Thymus (tissue), 11 donors: ENCODE data around the gene ZDHHC9. TPM values are rescaled to one million over a fixed set of nuclear protein-coding genes. Genes with fewer than 3 reads are reported as not detected.
A peak's percentile ranks its signal among the peaks of the same experiment; 100 is the strongest.

ENCODE experiments used
- DNase-seq, 9 donors: peaks; one replicate each; pipeline ENCODE4 v3.0.0-alpha.2; 2013; ENCODE audit warnings: low spot score in 9 of 9, low read depth in 6 of 9, missing footprints in 1 of 9
- H3K27ac ChIP-seq, 2 donors: one replicate each; pipeline ENCODE4 v1.5.1; 2013; ENCODE audit warnings: control low read depth in 1 of 2, low read depth in 1 of 2, low read length in 1 of 2, mild to moderate bottlenecking in 1 of 2, moderate library complexity in 1 of 2
- H3K27me3 ChIP-seq, 2 donors: one replicate each; pipeline ENCODE4 v1.5.1; 2013; ENCODE audit warnings: low read length in 1 of 2; ENCODE audit not compliant: control insufficient read depth in 2 of 2, insufficient read depth in 1 of 2
- H3K36me3 ChIP-seq, 2 donors: one replicate each; pipeline ENCODE4 v1.5.1; 2013; ENCODE audit warnings: low read length in 1 of 2, mild to moderate bottlenecking in 1 of 2, moderate library complexity in 1 of 2; ENCODE audit not compliant: control insufficient read depth in 2 of 2, insufficient read depth in 2 of 2
- H3K4me1 ChIP-seq, 2 donors: one replicate each; pipeline ENCODE4 v1.5.1; 2013; ENCODE audit warnings: low read length in 2 of 2; ENCODE audit not compliant: control insufficient read depth in 2 of 2, insufficient read depth in 2 of 2
- H3K4me3 ChIP-seq, 2 donors: one replicate each; pipeline ENCODE4 v1.5.1; 2013; ENCODE audit warnings: low read length in 2 of 2, control low read depth in 1 of 2, mild to moderate bottlenecking in 1 of 2
- H3K9me3 ChIP-seq, 2 donors: one replicate each; pipeline ENCODE4 v1.5.1; 2013; ENCODE audit warnings: low read length in 1 of 2, mild to moderate bottlenecking in 1 of 2; ENCODE audit not compliant: control insufficient read depth in 2 of 2, insufficient read depth in 1 of 2
- WGBS: extraction: QIAGEN DNeasy Blood & Tissue Kit; methylation state at CpG from one replicate; pipeline ENCODE4 v1.1.7; 2013; 5-methylcytosine and 5-hydroxymethylcytosine counted together
- polyA plus RNA-seq: library from polyadenylated mRNA; stranded (reverse); fragments of 200-250 nt; gene quantifications from one replicate; pipeline ENCODE4 v1.2.3, GENCODE V29; 2013
- total RNA-seq: library from RNA; stranded (reverse); fragments of 120-200 nt; gene quantifications from one replicate; pipeline ENCODE4 v1.2.4, GENCODE V29; 2013
- donor health status: healthy.

The ZDHHC9 gene
- total and polyA plus RNA-seq, 2 donors: 3.5 to 4.5 TPM

GRCh38 chrX:129754056-129755024, 89.3 kb downstream of the ZDHHC9 start:
- no peaks in the 10 kb centered on the region for H3K27me3 ChIP-seq
- peak in 1 of 9 donors; percentile 55 for DNase-seq
- H3K4me3 ChIP-seq: no peak overlapping the region
- H3K36me3 ChIP-seq: no peaks in the 10 kb centered on the region
- no peaks in the 10 kb centered on the region for H3K9me3 ChIP-seq
- peaks cover 11 to 55% of the 10 kb centered on the region in 2 donors for H3K4me1 ChIP-seq
- no peak overlapping the region for H3K27ac ChIP-seq
- 23% methylated on average over 22 of the region's 22 CpGs for WGBS

Other genes starting within 250 kb of the ZDHHC9 start
- gene APLN, start 188.9 kb downstream of the ZDHHC9 start, total RNA-seq: 0.90 TPM
- gene APLN, start 188.9 kb downstream of the ZDHHC9 start, polyA plus RNA-seq: 0.32 TPM
- 0.90 TPM for gene XPNPEP2, start 104.9 kb downstream of the ZDHHC9 start, total RNA-seq
- gene XPNPEP2, start 104.9 kb downstream of the ZDHHC9 start, polyA plus RNA-seq: 0.62 TPM
- 176 TPM for gene SASH3, start 63.9 kb downstream of the ZDHHC9 start, total RNA-seq
- 58.2 TPM for gene SASH3, start 63.9 kb downstream of the ZDHHC9 start, polyA plus RNA-seq
- 22.7 TPM for gene UTP14A, start 62.3 kb upstream of the ZDHHC9 start, total RNA-seq
- 14.5 TPM for gene UTP14A, start 62.3 kb upstream of the ZDHHC9 start, polyA plus RNA-seq
- gene BCORL1, start 138.7 kb upstream of the ZDHHC9 start, total RNA-seq: 1.0 TPM
- 2.0 TPM for gene BCORL1, start 138.7 kb upstream of the ZDHHC9 start, polyA plus RNA-seq